Prostate gland (tissue), 2 donors: ENCODE results near the gene TNS1.

Experiments
- CTCF ChIP-seq, 4 experiments: fragments of 200-600 bp in 2 of 4; fragments of 450-650 bp in 2 of 4; sonication (generic) in 2 of 4; IDR thresholded peaks; 1 replicate in 3 of 4; 2 replicates in 1 of 4; pipeline ENCODE4 v1.5.1; 2016 to 2019; ENCODE audit warnings: antibody characterized with exemption in 4 of 4, mild to moderate bottlenecking in 2 of 4, moderate library complexity in 2 of 4
- POLR2AphosphoS5 ChIP-seq: sonication (generic); formaldehyde crosslinking; IDR thresholded peaks from one replicate; pipeline ENCODE4 v1.6.1; 2017; ENCODE audit warnings: antibody characterized with exemption

DNA sequence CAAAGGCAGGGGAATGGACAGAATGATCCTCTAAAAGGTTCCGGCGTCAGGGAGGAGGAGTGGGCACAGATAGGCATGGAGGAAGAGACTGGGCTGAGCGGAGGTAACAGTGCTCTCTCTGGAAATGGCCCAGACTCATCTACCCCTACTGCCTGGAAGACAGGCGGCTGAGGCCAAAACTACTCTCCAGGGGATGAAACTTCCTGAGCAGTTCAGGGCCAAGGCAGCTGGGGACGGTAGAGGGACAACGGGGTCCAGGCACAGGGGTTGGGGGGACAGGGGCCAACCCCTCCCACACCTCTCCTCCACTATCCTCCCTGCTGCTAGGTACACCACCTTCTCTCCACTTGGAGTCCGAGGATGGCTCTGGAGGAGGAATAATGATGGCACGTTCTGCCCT is 94.3 kb downstream of the TNS1 start:
- no peak for TF ChIP-seq CTCF (IDR thresholded peaks at IDR 0.05)
- TF ChIP-seq POLR2AphosphoS5 = no peak
